COLO829 (cell line): ENCODE measurements around the gene DDX56.
A peak's percentile ranks its signal among the peaks of the same experiment; 100 is the strongest.

Experiments
- DNase-seq: peaks from one replicate; pipeline ENCODE4 v3.0.0; 2012; ENCODE audit warnings: low spot score

Gene DDX56

DNA sequence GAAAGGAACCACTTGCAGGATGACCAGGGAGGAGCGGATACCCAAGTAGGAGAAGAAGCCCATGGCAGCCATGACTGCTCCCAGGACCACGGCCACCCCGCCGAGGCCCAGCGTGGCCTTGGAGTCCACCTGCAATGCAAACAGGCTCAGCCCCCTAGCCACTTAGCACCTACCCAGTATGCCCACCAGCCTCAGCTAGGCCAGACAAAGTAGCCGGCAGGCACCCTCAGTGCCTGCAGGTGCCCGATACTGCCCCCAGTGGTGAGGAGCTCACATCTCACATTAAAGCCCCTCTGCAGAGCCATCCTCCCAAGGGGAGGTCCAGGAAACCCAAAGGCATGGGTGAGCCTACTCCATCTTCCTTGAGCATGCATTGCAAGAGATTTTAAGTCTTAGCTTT, 39.2 kb downstream of the DDX56 start:
- DNase-seq, result peak; percentile 70

DNA sequence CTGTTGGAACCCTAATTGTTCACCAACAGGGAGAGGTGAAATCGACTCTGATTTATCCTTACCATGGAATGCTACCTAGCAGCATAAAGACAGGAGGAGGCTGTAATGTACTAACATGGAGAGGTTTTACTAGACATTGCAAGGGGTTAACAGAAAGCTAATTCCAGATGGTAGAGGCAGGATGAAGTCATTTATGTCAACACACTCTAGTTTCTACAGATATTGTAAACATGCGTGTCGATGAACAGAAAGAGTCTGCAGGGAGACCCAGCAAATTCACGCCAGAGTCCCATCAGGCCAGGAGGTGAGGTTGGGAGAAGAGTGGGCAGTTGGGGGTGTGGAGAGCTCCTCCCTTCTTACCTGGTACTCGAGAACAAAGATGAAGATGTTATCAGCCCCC, 39.6 kb downstream of the DDX56 start:
- no peak for DNase-seq

DNA sequence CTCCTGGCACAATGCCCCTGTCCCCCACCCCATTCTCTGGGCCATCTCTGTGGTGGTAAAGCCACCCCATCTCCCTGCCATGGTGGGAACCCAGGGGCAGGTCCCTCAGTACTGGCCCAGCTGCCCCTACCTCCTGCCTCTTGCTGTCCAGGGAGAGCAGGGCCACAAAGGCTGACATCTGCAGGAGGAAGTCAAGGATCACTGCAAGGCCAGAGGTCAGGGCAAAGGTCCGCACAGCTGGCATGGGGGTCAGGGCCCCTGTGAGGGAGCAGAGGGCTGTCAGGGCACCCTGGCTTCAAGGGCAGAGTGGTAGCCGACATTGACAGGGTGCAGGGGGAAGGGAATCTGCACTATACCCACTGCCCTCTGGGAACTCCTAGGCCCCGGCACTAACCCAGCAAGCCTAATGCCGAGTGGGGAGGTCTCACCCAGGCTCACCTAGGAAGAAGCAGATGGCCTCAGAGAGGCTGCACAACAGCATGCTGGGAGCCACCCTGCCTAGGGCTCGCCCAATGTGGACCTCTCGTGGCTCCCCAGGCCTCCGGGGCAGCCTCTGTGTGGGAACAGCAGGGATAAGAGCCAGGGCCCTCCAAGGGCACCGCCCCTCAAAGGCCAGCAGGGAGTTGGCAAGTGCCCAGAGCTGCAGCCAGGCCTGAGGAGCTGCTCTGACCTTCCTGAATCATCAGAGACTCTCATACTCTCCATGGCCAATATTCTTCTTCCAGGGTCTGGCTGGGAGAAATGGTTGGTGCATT, 40.2 kb downstream of the DDX56 start:
- DNase-seq, result no peak

DNA sequence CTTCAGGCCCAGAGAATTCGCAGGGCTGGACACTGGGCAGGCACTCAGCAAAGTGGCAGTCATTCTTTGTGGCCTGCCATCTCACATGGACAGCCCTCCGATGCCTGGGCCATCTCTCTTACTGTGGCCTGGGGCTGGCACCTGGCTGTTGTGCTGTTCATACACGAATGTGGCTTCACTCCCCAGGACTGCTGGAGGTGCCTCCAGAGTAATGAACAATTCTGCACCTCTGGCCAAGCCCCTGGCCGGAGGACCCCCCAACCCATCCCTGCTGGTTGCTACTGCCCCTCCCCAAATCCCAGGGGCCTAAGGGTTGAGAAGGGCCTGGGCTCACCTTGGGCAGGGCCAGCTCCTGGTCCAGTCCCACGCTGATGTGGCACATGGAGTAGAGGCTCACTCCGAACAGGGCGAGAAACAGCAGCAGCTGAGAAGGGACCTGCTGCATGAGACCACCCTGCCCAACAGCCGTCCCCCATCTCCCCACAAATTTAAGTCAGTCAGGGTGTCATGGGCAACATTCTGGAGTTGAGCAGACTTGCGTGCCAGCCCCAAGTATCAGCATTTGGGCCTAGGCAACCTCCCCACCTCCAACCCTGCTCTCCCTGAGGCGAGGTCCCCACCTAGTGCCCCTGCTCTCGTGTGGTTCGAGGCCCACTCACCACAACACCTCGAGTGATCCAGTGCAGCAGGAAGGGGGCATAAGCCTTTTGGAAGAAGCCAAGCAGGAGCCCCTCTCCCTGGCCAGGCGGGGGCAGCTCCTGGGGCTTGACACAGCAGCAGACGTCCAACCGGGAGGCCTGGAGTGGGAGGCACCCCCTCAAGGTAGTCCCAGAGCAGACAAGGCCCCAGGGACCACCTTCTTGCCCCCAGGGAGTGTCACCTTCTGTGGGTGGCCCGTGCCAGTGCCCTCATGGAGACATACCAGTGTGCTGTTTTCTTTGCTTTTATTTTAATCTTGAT, 42.0 kb downstream of the DDX56 start:
- no peak for DNase-seq

DNA sequence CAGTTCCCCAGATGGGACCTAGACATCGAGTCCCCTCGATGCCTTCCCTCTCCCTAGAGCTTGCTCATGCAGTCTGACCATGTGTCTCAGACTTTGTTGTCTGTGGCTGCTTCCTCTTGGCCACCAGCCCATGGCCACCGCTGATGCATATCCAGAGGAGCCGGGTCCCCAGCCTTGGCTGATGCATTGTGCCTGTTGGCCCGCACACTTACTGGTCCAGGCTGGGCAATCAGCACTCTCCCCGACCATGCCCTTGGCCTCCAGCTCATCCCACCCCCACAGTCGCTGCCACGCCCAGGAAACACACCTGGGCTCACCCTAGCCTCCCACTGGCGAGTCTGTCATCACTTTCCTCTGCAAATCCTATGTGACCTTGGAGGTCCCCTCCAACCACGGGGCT, 42.7 kb downstream of the DDX56 start:
- DNase-seq, result no peak

DNA sequence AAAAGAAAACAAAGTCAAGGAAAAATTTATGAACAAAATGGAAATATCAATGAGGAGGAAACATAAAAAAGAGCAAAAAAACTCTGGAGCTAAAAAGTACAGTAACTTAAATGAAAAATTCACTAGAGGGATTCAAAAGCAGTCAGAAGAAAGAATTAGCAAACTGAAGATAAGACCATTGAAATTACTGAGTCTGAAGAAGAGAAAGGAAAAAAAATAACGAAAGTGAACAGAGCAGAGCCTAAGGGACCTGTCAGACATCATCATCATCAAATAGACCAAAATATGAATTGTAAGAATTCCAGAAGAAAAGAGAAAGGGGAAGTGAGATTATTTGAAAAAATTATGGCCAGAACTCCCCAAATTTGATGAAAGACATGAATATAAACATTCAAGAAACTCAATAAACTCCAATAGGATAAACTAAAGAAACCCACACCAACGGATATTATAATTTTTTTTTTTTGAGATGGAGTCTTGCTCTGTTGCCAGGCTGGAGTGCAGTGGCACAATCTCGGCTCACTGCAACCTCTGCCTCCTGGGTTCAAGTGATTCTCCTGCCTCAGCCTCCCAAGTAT, 48.8 kb downstream of the DDX56 start:
- no peak for DNase-seq

DNA sequence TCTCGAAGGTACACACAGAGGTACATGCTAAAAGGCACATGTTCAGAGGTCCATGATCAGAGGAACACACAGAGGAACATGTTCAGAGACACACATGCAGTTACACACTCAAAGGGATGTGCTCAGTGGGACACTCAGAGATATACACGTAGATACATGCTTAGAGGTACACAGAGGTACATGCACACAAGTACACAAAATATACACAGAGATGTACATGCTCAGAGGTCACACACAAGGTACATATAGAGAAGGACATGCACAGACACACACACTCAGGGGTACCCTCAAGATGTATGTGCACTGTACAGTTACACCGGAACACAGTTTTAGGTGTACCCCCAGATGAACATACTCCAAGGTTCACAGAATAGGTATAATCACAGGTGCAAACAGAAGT, 51.4 kb downstream of the DDX56 start:
- no peak for DNase-seq

DNA sequence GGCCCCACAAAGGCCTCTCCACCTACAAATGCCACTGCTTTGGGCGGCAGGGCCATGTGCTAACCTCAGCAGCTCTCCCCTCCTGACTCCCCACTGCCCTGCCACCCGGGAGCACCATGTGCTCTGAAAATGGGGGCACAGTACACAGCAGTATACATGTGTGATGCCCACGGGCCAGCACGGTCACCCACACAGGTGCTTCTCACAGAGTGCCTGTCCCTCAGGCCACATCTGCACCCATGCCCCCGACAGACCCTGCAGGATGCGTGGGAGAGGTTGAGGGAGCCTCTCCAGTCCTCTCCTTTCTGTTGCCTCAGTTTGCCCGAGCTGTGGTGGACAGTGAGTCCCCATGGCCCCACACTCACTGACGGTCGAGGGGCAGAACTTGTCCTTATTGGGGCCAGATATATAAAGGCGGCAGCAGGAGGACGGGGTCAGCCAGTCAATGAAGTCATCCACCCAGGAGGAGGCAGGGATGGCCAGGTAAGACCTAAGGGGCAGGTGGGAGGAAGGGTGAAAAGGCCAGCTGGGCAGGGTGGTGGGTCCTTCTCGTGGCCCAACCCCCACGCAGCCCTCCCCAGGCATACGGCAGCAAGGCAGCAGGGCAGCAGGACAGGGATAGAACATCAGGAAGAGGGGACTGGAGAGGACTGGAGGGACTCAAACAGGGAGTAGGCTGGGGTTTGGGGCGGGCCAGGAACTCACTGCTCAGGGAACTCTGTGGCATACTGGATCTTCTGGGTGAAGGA, 52.2 kb downstream of the DDX56 start:
- no peak for DNase-seq

DNA sequence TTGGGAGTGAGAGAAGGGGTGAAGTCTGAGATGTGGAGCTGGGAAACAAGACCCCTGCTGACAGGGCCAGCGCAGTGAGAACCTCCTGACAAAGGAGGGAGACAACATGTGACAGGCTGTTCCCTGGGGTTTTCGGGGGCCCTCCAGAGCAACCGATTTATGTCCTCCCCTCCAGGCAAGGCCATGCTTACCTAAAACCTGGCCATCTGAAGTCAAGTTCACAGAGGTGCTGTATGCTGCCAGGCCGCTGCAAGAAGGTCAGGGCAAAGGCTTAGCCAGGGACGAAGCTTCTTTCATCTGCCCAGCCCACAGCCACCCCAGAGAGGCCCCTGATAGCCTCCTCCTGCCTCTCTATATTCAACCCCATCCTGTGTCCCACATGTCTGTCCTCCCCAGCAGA, 53.1 kb downstream of the DDX56 start:
- DNase-seq, result no peak

DNA sequence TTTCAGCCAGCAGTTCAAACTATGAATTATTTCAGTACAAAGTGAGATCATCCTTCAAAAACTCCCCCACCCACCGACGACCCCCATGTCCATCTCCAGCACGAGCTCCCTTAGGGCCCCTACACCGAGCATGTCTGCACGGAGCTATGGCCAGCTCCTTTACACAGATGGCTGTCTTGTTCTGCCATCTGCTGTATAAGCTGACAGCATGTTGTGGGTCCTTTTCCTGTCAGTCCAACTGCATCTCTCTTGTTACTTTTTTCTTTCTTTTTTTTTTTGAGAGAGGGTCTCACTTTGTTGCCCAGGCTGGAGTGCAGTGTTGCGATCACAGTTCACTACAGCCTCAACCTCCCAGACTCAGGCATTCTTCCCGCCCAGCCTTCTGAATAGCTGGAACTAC, 54.2 kb downstream of the DDX56 start:
- DNase-seq, result no peak

DNA sequence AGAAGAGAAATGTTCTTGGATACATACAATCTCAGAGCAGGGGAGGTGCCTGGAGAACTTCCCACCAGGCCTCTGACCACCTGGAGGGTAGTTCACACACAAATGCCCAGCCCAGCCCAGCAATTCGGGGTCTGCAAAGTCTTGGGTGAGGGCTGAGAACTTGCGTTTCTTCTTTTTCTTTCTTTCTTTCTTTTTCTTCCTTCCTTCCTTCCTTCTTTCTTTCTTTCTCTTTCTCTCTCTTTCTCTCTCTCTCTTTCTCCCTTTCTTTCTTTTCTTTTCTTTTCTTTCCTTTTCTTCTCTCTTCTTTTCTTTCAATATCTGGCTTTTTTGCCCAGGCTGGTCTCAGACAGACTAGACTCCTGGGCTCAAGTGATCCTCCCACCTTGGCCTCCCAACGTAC, 54.9 kb downstream of the DDX56 start:
- DNase-seq, result no peak

DNA sequence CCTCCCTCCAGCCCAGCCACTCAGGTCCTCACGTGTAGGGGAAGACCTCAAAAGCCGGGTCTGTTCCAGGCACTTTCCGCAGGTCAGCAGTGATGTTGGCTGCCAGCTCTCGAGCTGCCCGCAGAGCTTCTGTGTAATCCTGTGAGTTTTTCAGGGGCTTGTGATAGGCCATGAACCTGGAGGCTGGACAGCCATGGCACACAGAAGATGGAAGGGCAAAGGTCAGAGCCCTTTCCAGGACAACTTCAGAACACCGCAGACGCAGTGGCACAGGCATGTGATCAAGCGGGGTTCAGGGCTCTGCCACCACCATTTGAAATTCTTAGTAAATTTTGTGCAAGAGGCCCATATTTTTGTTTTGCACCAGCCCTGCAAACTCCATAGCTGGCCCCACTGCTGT, 56.5 kb downstream of the DDX56 start:
- no peak for DNase-seq
